GM19467 (cell line): ENCODE measurements around the gene OMG.
"Not testable (repeated sequence)": the region's sequence is repeated elsewhere in the genome, so short reads cannot be mapped to it uniquely, and the experiment has no call there.

ENCODE experiments used
- ATAC-seq: cut with Tn5 transposase; IDR thresholded peaks from one replicate; pipeline ENCODE4 v1.9.1; 2021; ENCODE audit warnings: mild to moderate bottlenecking, moderate library complexity; ENCODE audit not compliant: unreplicated experiment

Gene OMG

GRCh38 chr17:31297090-31297489 lies at the start of gene OMG:
Gene OMG, minus strand, starts transcription at chr17:31297239. Its CDS starts 908 bp downstream, at chr17:31296331.
- no peak for ATAC-seq

- not testable (repeated sequence) for ATAC-seq
Observed at GRCh38 chr17:31345191-31345747, 48.2 kb upstream of the OMG start.

- ATAC-seq, result no peak
Observed at GRCh38 chr17:31339906-31340661, 43.0 kb upstream of the OMG start.

GRCh38 chr17:31329221-31329620 lies 32.2 kb upstream of the OMG start:
- no peak for ATAC-seq

GRCh38 chr17:31328160-31328535 lies 31.1 kb upstream of the OMG start:
- no peak for ATAC-seq

GRCh38 chr17:31327534-31328159 lies 30.6 kb upstream of the OMG start:
- ATAC-seq, result no peak

GRCh38 chr17:31323551-31323950 lies 26.5 kb upstream of the OMG start:
- no peak for ATAC-seq

GRCh38 chr17:31321966-31322365 lies 24.9 kb upstream of the OMG start:
- ATAC-seq, result no peak

GRCh38 chr17:31321481-31321880 lies 24.4 kb upstream of the OMG start, which contains the start of gene EVI2A:
Gene EVI2A, minus strand, starts transcription at chr17:31321622. Its CDS starts 2,609 bp downstream, at chr17:31319013.
- no peak for ATAC-seq

GRCh38 chr17:31320791-31321190 lies 23.8 kb upstream of the OMG start:
- no peak for ATAC-seq

GRCh38 chr17:31320241-31320640 lies 23.2 kb upstream of the OMG start:
- no peak for ATAC-seq

GRCh38 chr17:31318851-31319661 lies 22.0 kb upstream of the OMG start:
- no peak for ATAC-seq

- ATAC-seq, result no peak
Observed at GRCh38 chr17:31318298-31318801, 21.3 kb upstream of the OMG start.

GRCh38 chr17:31314782-31315100 lies 17.7 kb upstream of the OMG start:
- no peak for ATAC-seq

GRCh38 chr17:31313982-31314781 lies 17.1 kb upstream of the OMG start, which contains the start of gene EVI2B:
Gene EVI2B, minus strand, starts transcription at chr17:31314054. Its CDS starts 8,445 bp downstream, at chr17:31305609.
- no peak for ATAC-seq

- not testable (repeated sequence) for ATAC-seq
Observed at GRCh38 chr17:31312223-31312622, 15.2 kb upstream of the OMG start.

GRCh38 chr17:31311526-31311925 lies 14.5 kb upstream of the OMG start:
- no peak for ATAC-seq

- no peak for ATAC-seq
Observed at GRCh38 chr17:31310886-31311285, 13.8 kb upstream of the OMG start.

- no peak for ATAC-seq
Observed at GRCh38 chr17:31310260-31310659, 13.2 kb upstream of the OMG start.

- ATAC-seq, result no peak
Observed at GRCh38 chr17:31309556-31309955, 12.5 kb upstream of the OMG start.
